Measurements from ENCODE around the gene SCN1A.

The SCN1A gene

DNA sequence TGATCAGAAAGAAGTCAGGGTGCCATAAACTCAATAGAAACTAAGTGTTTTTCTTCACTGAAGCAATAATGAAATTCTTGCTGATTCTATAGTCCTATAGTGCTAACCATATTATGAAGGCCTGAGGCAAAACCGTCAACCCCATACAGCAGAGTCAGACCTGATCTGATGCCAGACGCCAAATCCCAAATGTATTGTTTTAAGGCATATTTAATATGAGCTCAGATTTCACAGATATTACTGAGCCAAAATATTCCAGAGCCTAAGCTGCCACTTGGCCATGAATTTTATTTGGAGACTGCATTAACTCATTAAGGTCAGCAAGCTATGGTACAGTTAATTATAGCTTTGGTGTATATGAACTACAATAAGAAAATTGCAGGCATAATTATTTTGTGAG, 53.4 kb downstream of the SCN1A start:
- no peak overlapping the region for H3K27ac Mint-ChIP-seq
- TF ChIP-seq CTCF (IDR thresholded peaks at IDR 0.05): no peak
- H3K4me3 Mint-ChIP-seq: no peak overlapping the region
- no peaks in the 10 kb centered on the region for H3K9me3 Mint-ChIP-seq
- DNase-seq: no peak
- H3K27me3 Mint-ChIP-seq (ENCODE audit: low read depth, poor library complexity): peaks cover 3% of the 10 kb centered on the region
- H3K36me3 Mint-ChIP-seq (ENCODE audit: low read depth): no peaks in the 10 kb centered on the region
- H3K4me1 Mint-ChIP-seq: no peaks in the 10 kb centered on the region

DNA sequence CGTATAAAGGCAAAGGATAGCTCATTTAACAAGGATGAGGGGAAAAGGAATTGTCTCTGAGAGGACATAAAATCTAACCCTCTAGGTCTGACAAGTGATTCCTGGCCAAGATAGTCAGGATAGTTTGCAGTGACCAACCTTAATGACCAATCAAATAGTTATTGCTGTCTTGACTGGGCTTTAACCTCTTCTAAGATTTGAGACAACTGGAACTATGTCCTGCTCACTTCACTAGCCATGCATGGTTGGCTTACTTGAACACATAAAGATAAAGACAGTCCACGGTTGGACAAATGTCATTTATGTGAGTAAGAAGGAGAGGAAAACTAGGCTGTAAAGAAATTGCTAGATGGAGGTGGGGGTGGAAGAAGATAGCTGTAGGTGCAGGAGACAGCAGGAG, 53.8 kb downstream of the SCN1A start:
- Mint-ChIP-seq H3K9me3 (no peaks in the 10 kb centered on the region), H3K27me3 (ENCODE audit: low read depth, poor library complexity) (peaks cover 3% of the 10 kb centered on the region), H3K27ac (no peak overlapping the region), H3K36me3 (ENCODE audit: low read depth) (no peaks in the 10 kb centered on the region), H3K4me1 (no peaks in the 10 kb centered on the region), H3K4me3 (no peak overlapping the region)
- no peak for TF ChIP-seq CTCF (IDR thresholded peaks at IDR 0.05)
- no peak for DNase-seq

- Mint-ChIP-seq H3K4me3 (no peak overlapping the region), H3K9me3 (no peaks in the 10 kb centered on the region), H3K4me1 (no peaks in the 10 kb centered on the region), H3K27me3 (ENCODE audit: low read depth, poor library complexity) (peaks cover 8% of the 10 kb centered on the region), H3K36me3 (ENCODE audit: low read depth) (no peaks in the 10 kb centered on the region), H3K27ac (no peak overlapping the region)
- DNase-seq: no peak
- no peak for TF ChIP-seq CTCF (IDR thresholded peaks at IDR 0.05)
Measured at GRCh38 chr2:166070231-166070630, 57.6 kb downstream of the SCN1A start.

DNA sequence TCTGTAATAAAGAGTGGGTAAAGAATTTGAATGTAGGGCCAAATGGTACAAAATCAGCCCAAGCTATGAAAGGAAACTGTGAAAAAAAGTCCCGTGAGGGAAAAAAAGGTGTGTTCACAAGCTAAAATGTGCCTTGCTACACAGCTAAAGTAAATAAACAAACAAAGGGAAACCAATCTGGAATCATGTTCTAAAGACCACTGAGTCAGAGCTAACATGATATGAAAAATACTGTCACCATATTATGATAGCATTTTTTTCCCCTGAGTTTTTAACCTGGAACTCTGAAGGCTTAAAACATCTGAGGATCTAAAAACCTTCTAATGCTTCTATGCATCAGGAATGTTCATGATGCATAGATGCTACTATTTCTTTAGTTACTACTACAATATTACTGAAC, 58.8 kb downstream of the SCN1A start:
- Mint-ChIP-seq H3K27ac (no peak overlapping the region), H3K4me3 (no peak overlapping the region), H3K27me3 (ENCODE audit: low read depth, poor library complexity) (peaks cover 8% of the 10 kb centered on the region), H3K36me3 (ENCODE audit: low read depth) (no peaks in the 10 kb centered on the region), H3K9me3 (no peaks in the 10 kb centered on the region), H3K4me1 (no peaks in the 10 kb centered on the region)
- no peak for DNase-seq
- no peak for TF ChIP-seq CTCF (IDR thresholded peaks at IDR 0.05)

- DNase-seq: no peak
- no peak overlapping the region for H3K27ac Mint-ChIP-seq
- no peak for TF ChIP-seq CTCF (IDR thresholded peaks at IDR 0.05)
- no peaks in the 10 kb centered on the region for H3K4me1 Mint-ChIP-seq
- no peaks in the 10 kb centered on the region for H3K36me3 Mint-ChIP-seq (ENCODE audit: low read depth)
- H3K27me3 Mint-ChIP-seq (ENCODE audit: low read depth, poor library complexity): peaks cover 8% of the 10 kb centered on the region
- H3K9me3 Mint-ChIP-seq: no peaks in the 10 kb centered on the region
- no peak overlapping the region for H3K4me3 Mint-ChIP-seq
Measured at GRCh38 chr2:166067229-166067628, 60.6 kb downstream of the SCN1A start.

GRCh38 chr2:166060191-166060590, 67.6 kb downstream of the SCN1A start:
- H3K9me3 Mint-ChIP-seq: no peaks in the 10 kb centered on the region

More at GRCh38 chr2:166060191-166060590, 67.6 kb downstream of the SCN1A start:
- no peak for DNase-seq
- H3K4me1 Mint-ChIP-seq: no peaks in the 10 kb centered on the region
- H3K36me3 Mint-ChIP-seq (ENCODE audit: low read depth): no peaks in the 10 kb centered on the region
- peaks cover 3% of the 10 kb centered on the region for H3K27me3 Mint-ChIP-seq (ENCODE audit: low read depth, poor library complexity)
- no peak overlapping the region for H3K27ac Mint-ChIP-seq
- TF ChIP-seq CTCF (IDR thresholded peaks at IDR 0.05): no peak
- H3K4me3 Mint-ChIP-seq: no peak overlapping the region

All from nephron progenitor cell (in vitro differentiated cells).